NT2/D1 (cell line): Measurements from ENCODE around the gene FAM234A.

Experiments used
- DNase-seq: peaks from one replicate; pipeline ENCODE4 v3.0.0-alpha.2; 2011; ENCODE audit warnings: low read depth, low spot score
- H3K27me3 ChIP-seq: 2 replicates; pipeline ENCODE4 v1.6.0; 2011; ENCODE audit warnings: mild to moderate bottlenecking; ENCODE audit not compliant: insufficient read length, insufficient read depth
- H3K36me3 ChIP-seq: 2 replicates; pipeline ENCODE4 v1.6.1; 2011; ENCODE audit warnings: mild to moderate bottlenecking, low read length, mixed read lengths; ENCODE audit not compliant: insufficient read depth, insufficient read length
- H3K4me1 ChIP-seq: 2 replicates; pipeline ENCODE4 v1.5.1; 2011; ENCODE audit not compliant: insufficient read depth, insufficient read length
- H3K4me3 ChIP-seq: 2 replicates; pipeline ENCODE4 v1.5.1; 2011; ENCODE audit warnings: low read depth; ENCODE audit not compliant: insufficient read length
- H3K9ac ChIP-seq: 2 replicates; pipeline ENCODE4 v1.6.0; 2011; ENCODE audit warnings: low read depth; ENCODE audit not compliant: insufficient read length
- H3K9me3 ChIP-seq: 2 replicates; pipeline ENCODE4 v1.5.1; 2011; ENCODE audit warnings: mild to moderate bottlenecking, low read length; ENCODE audit not compliant: insufficient read depth
- SUZ12 ChIP-seq: IDR thresholded peaks from 2 replicates; pipeline ENCODE4 v1.6.1; 2011; ENCODE audit not compliant: insufficient read length, insufficient read depth; ENCODE audit errors: extremely low read depth
- YY1 ChIP-seq: IDR thresholded peaks from 2 replicates; pipeline ENCODE4 v1.6.1; 2011; ENCODE audit not compliant: insufficient read length, insufficient read depth
- ZNF274 ChIP-seq: IDR thresholded peaks from 2 replicates; pipeline ENCODE4 v1.6.1; 2011; ENCODE audit warnings: mild to moderate bottlenecking, low read depth, low read length

FAM234A gene

DNA sequence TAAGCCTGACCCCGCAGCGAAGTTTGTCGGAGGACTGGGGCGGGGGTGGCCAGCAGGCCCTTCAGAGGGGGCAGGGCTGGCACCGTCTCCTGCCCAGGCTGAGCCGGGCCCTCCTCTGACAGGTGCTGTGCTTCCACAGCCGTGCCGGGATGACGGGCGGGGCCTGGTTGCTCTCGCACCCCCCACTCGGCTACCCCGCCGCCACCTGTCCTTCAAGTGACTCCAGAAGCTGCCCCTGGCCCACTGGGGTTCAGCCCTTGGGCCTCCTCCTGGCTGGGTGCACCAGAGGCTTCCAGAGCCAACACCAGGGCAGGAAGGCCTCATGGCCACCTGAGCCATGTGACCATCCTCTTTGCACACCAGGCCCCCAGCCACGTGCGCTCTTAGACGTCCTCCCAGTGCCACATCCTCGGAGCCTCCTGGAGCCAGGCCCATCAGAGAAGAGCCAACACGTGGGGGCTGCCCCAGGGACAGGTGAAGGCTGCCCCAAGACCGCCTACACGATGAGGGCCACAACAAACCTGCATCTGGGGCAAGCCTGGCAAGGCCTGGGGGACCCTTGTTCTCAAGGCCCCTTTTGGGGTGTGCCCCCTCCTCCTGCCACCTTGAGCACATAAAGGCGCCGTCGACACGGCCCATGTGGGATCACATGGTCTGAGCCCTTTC is 55.5 kb downstream of the FAM234A start:
- DNase-seq: no peak
- TF ChIP-seq YY1 (no peak), SUZ12 (no peak), ZNF274 (no peak)
- Histone ChIP-seq H3K4me3 (no peak overlapping the region), H3K9ac (peak overlapping the region; percentile 32), H3K4me1 (no peaks in the 10 kb centered on the region), H3K27me3 (no peaks in the 10 kb centered on the region), H3K36me3 (peaks cover 76% of the 10 kb centered on the region), H3K9me3 (no peaks in the 10 kb centered on the region)

DNA sequence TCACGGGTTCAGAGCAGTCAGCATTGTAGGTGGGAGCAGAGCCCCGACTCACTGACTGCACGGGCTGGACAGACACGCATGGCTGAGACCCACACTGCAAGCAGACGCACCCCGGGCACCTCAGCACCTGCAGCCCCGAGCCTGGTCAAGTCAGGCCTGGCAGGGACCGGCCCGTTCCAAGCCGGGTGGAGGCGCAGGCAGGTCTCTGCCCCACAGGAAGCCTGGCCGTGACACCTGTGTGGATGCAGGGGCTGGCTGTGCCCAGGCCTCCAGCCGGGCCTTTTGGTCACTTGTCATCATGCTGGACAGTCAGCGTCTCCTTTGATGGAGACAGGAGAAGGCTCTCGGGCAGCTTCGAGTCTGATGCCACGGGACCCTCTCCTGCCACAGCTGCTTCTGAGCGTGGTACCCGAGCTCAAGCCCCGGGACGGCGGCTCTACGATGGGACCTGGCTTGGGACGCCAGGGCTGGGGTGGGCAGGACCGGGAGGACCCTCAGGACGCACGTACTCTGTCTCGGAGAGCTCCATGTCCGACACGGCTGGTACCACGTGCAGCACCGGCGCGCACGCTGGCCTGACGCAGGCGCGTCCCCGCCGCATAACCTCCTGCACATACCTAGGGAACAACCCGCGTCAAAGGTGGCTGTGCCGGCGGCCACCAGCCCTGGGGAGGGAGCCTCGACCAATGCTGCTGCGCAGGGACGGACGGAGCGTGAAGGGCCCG is 56.2 kb downstream of the FAM234A start:
- no peaks in the 10 kb centered on the region for H3K9me3 ChIP-seq
- no peaks in the 10 kb centered on the region for H3K4me1 ChIP-seq
- TF ChIP-seq YY1: no peak
- no peak for TF ChIP-seq SUZ12
- TF ChIP-seq ZNF274: no peak
- H3K9ac ChIP-seq: no peak overlapping the region
- H3K36me3 ChIP-seq: peaks cover 79% of the 10 kb centered on the region
- no peaks in the 10 kb centered on the region for H3K27me3 ChIP-seq
- DNase-seq: no peak
- no peak overlapping the region for H3K4me3 ChIP-seq

DNA sequence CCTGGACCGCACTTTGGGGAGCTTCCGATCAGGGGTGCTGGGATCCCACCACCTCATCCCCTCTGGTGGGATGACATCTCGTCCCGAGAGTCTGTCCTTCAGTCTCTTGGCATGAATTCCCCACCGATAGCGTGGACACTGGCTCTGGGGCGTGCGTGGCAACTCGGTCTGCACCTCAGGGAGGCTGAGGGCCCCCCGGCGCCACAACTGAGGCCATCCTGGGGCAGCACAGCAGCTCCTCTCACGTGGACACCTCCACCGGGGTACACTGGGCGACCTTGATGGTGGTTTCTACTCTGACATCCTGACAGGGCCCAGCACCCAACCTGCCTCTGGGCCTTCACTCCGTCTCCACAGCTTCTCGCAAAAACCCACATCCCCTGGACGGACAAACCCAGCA is 56.9 kb downstream of the FAM234A start:
- no peaks in the 10 kb centered on the region for H3K27me3 ChIP-seq
- H3K36me3 ChIP-seq: peaks cover 82% of the 10 kb centered on the region
- no peak for DNase-seq
- H3K4me1 ChIP-seq: no peaks in the 10 kb centered on the region
- no peak overlapping the region for H3K4me3 ChIP-seq
- H3K9me3 ChIP-seq: no peaks in the 10 kb centered on the region
- no peak for TF ChIP-seq YY1
- no peak for TF ChIP-seq ZNF274
- TF ChIP-seq SUZ12: no peak
- no peak overlapping the region for H3K9ac ChIP-seq

DNA sequence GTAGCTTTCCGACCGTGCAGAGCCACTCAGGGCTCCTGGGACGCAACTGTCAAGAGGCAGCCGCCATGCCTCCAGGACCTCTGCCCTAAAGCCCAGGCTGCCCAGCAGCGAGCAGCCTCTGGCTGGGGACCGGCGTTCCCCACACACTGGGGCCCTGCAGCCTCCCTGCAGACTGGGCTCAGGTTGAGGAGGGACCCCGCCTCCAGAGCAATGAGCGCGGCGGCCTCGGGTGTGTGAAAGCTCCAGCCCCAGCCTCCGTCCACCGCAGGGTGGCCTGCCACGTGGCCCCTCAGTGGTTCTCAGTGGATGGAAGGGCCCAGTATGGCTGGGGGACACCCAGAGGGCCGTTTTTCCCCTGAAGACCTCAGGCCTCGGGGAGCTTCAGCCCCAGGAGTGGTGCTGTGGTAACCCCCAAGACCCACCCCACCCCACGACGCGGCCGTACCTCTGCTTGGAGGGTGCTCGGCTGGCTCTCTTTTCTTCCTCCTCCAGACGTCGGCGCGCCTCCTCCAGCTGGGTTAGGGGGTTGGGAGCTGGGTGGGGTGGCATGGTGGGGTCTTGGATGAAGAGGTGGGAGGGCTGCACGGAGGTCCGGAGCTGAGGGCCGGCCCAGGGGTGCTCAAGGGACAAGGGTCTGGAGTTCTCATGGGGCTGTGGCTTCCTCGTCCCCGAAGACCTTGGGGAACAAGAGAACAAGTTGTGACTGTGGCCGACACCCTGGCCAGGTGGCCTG is 58.6 kb downstream of the FAM234A start:
- Histone ChIP-seq H3K4me1 (no peaks in the 10 kb centered on the region), H3K9ac (no peak overlapping the region), H3K4me3 (no peak overlapping the region), H3K9me3 (no peaks in the 10 kb centered on the region), H3K27me3 (no peaks in the 10 kb centered on the region), H3K36me3 (peaks cover 82% of the 10 kb centered on the region)
- no peak for DNase-seq
- TF ChIP-seq SUZ12 (no peak), YY1 (no peak), ZNF274 (no peak)

DNA sequence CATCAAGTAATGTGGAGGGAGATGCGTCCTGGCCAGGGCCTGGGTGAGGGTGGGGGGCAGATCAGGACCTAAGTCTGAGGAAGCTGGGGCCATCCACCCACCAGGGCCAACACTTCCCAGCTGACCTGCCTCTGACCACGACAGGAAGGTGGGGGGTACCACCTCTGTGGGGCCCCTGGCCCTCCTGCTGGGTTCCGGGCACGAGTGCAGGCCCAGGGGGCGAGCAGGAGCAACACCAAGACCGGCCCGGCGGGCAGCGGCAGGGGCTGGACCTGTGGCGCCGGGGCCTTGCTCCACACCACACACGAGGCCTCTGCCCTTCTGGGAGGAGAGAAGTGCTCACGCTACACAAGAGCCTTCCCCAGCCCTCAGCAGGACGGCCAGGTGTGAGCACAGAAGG is 61.7 kb downstream of the FAM234A start:
- H3K4me3 ChIP-seq: no peak overlapping the region
- no peaks in the 10 kb centered on the region for H3K27me3 ChIP-seq
- no peak for DNase-seq
- no peak for TF ChIP-seq YY1
- TF ChIP-seq SUZ12: no peak
- no peak for TF ChIP-seq ZNF274
- H3K9me3 ChIP-seq: no peaks in the 10 kb centered on the region
- no peaks in the 10 kb centered on the region for H3K4me1 ChIP-seq
- H3K36me3 ChIP-seq: peaks cover 68% of the 10 kb centered on the region
- H3K9ac ChIP-seq: no peak overlapping the region

DNA sequence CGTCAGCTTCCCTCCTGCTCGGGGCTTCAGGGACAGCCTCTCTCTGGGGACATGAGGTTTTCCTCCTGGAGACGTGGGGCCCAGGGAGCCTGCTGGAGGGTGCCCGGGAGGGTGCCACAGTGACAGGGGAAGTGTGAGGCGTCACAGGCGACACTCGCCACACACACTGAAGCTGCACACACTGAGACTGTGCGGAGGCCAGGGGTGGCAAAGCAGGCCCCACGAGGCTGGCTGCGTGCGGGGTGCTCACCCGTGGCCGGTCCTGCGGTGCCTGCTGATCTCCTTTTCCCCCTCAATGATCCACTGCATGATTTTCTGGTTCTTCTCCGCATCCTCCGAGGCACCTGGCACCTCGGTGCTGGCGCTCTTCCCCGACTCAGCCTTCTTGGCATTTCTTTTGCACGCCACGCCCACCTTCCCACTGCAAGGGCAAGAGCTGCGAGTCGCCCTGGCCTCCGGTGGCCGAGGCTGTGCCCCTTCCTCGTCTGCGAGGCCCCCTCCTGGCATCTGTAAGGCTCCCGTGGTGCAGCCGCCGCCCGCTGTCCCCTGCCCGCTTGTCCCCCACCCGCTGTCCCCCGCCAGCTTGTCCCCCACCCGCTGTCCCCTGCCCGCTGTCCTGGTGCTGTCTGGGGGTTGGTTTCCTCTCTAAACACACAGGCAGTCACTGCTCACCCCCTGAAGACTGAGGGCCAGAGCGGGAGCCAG is 62.3 kb downstream of the FAM234A start:
- TF ChIP-seq ZNF274: no peak
- TF ChIP-seq SUZ12: no peak
- no peak for TF ChIP-seq YY1
- no peaks in the 10 kb centered on the region for H3K27me3 ChIP-seq
- H3K4me3 ChIP-seq: no peak overlapping the region
- peaks cover 68% of the 10 kb centered on the region for H3K36me3 ChIP-seq
- H3K9ac ChIP-seq: no peak overlapping the region
- no peaks in the 10 kb centered on the region for H3K9me3 ChIP-seq
- no peak for DNase-seq
- H3K4me1 ChIP-seq: no peaks in the 10 kb centered on the region
